A549 (cell line): ENCODE measurements around the gene PREX1.

Experiments
- CHD4 ChIP-seq: fragments of 200-600 bp; sonication (generic); IDR thresholded peaks from 2 replicates; pipeline ENCODE4 v1.6.1; 2016; ENCODE audit warnings: antibody characterized with exemption, mild to moderate bottlenecking, borderline replicate concordance
- EP300 ChIP-seq, 2 experiments: fragments of >200 bp; sonication (Bioruptor Twin); formaldehyde crosslinking; IDR thresholded peaks; 2 replicates in 1 of 2; 3 replicates in 1 of 2; pipeline ENCODE4 v1.6.1; 2016 to 2017
- ESRRA ChIP-seq: fragments of 150-350 bp; IDR thresholded peaks from 2 replicates; pipeline ENCODE4 v1.6.1; 2014; ENCODE audit warnings: mild to moderate bottlenecking, low read length, borderline replicate concordance
- HEYL ChIP-seq: fragments of 250-450 bp; sonication (Bioruptor Pico); IDR thresholded peaks from 2 replicates; pipeline ENCODE4 v1.8.0; 2021; ENCODE audit warnings: mild to moderate bottlenecking, moderate library complexity
- HOXB13 ChIP-seq: fragments of 250-450 bp; sonication (Bioruptor Pico); IDR thresholded peaks from 2 replicates; pipeline ENCODE4 v1.5.0; 2020; ENCODE audit warnings: low read depth, mild to moderate bottlenecking, moderate library complexity
- JUN ChIP-seq, 2 experiments: fragments of >200 bp; sonication (Bioruptor Twin); formaldehyde crosslinking; IDR thresholded peaks; 2 replicates in 1 of 2; 3 replicates in 1 of 2; pipeline ENCODE4 v1.6.1; 2016 to 2017
- JUNB ChIP-seq: fragments of >200 bp; sonication (Bioruptor Twin); formaldehyde crosslinking; IDR thresholded peaks from 2 replicates; pipeline ENCODE4 v1.6.1; 2016
- MAFK ChIP-seq: fragments of 450-650 bp; IDR thresholded peaks from 2 replicates; pipeline ENCODE4 v1.6.1; 2014; ENCODE audit not compliant: partially characterized antibody
- MAX ChIP-seq: IDR thresholded peaks from 2 replicates; pipeline ENCODE4 v1.6.1; 2012
- PBX3 ChIP-seq: IDR thresholded peaks from 2 replicates; pipeline ENCODE4 v1.6.1; 2012
- POLR2A ChIP-seq: IDR thresholded peaks from 2 replicates; pipeline ENCODE4 v1.6.1; 2012; ENCODE audit warnings: mild to moderate bottlenecking, low read length
- ZFP36 ChIP-seq: fragments of 450-650 bp; IDR thresholded peaks from 2 replicates; pipeline ENCODE4 v1.6.1; 2014; ENCODE audit warnings: borderline replicate concordance; ENCODE audit not compliant: partially characterized antibody
- TF ChIP-seq, protein P1 (sequence below): fragments of >200 bp; sonication (Bioruptor Twin); formaldehyde crosslinking; IDR thresholded peaks from 3 replicates; pipeline ENCODE4 v1.6.1; 2016
- TF ChIP-seq, protein P2 (sequence below): fragments of >200 bp; sonication (Bioruptor Twin); formaldehyde crosslinking; IDR thresholded peaks from 3 replicates; pipeline ENCODE4 v1.5.1; 2016

- TF ChIP-seq, protein P1, sequence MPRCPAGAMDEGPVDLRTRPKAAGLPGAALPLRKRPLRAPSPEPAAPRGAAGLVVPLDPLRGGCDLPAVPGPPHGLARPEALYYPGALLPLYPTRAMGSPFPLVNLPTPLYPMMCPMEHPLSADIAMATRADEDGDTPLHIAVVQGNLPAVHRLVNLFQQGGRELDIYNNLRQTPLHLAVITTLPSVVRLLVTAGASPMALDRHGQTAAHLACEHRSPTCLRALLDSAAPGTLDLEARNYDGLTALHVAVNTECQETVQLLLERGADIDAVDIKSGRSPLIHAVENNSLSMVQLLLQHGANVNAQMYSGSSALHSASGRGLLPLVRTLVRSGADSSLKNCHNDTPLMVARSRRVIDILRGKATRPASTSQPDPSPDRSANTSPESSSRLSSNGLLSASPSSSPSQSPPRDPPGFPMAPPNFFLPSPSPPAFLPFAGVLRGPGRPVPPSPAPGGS, result no peak
- TF ChIP-seq PBX3, result no peak
- TF ChIP-seq, protein P2, sequence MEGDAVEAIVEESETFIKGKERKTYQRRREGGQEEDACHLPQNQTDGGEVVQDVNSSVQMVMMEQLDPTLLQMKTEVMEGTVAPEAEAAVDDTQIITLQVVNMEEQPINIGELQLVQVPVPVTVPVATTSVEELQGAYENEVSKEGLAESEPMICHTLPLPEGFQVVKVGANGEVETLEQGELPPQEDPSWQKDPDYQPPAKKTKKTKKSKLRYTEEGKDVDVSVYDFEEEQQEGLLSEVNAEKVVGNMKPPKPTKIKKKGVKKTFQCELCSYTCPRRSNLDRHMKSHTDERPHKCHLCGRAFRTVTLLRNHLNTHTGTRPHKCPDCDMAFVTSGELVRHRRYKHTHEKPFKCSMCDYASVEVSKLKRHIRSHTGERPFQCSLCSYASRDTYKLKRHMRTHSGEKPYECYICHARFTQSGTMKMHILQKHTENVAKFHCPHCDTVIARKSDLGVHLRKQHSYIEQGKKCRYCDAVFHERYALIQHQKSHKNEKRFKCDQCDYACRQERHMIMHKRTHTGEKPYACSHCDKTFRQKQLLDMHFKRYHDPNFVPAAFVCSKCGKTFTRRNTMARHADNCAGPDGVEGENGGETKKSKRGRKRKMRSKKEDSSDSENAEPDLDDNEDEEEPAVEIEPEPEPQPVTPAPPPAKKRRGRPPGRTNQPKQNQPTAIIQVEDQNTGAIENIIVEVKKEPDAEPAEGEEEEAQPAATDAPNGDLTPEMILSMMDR, result no peak
- no peak for TF ChIP-seq CHD4
- no peak for TF ChIP-seq JUNB
- no peak for TF ChIP-seq MAX
- TF ChIP-seq MAFK, result no peak
- no peak for TF ChIP-seq ZFP36
- TF ChIP-seq POLR2A, result no peak
- TF ChIP-seq EP300 (IDR thresholded peaks at IDR 0.05), result no peak
- TF ChIP-seq ESRRA, result no peak
- TF ChIP-seq JUN (IDR thresholded peaks at IDR 0.05), result no peak
- TF ChIP-seq HEYL (CRISPR knock-in tag), result no peak
- no peak for TF ChIP-seq HOXB13
Measured at GRCh38 chr20:48716541-48716940, 111.3 kb downstream of the PREX1 start.
